Measurements from ENCODE around the gene DNAI1. TPM values are rescaled to one million over a fixed set of nuclear protein-coding genes. Genes with fewer than 3 reads are reported as not detected.
A peak's percentile ranks its signal among the peaks of the same experiment; 100 is the strongest.

The DNAI1 gene
- total RNA-seq, 2 donors from 2014 or later, result not detected

DNA sequence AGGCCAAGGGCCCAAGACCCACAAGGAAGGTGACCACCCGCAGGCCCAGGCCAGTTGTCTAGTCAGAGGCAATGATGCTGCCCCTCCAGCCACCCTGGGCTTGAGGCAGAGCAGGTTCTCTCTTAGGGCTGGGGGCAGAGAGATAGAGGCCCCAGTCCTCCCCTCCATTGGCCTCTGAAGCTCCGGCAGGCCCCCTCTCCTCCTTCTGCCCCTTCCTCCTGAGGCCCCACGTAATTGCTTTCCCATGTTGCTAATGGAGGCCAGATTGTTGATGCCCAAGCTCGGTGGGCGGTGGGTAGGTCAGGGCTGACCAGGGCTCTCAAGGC lies 90.8 kb downstream of the DNAI1 start:
- DNase-seq (no peak), ATAC-seq (no peak)
- Mint-ChIP-seq H3K27ac (no peak overlapping the region), H3K4me3 (no peak overlapping the region), H3K4me1 (peaks cover 15% of the 10 kb centered on the region), H3K36me3 (ENCODE audit: low read depth) (peaks cover 4% of the 10 kb centered on the region), H3K27me3 (peaks cover 47% of the 10 kb centered on the region)
- H3K9me3 ChIP-seq (ENCODE audit: control insufficient read depth, low read length, poor library complexity, severe bottlenecking), result no peaks in the 10 kb centered on the region

DNA sequence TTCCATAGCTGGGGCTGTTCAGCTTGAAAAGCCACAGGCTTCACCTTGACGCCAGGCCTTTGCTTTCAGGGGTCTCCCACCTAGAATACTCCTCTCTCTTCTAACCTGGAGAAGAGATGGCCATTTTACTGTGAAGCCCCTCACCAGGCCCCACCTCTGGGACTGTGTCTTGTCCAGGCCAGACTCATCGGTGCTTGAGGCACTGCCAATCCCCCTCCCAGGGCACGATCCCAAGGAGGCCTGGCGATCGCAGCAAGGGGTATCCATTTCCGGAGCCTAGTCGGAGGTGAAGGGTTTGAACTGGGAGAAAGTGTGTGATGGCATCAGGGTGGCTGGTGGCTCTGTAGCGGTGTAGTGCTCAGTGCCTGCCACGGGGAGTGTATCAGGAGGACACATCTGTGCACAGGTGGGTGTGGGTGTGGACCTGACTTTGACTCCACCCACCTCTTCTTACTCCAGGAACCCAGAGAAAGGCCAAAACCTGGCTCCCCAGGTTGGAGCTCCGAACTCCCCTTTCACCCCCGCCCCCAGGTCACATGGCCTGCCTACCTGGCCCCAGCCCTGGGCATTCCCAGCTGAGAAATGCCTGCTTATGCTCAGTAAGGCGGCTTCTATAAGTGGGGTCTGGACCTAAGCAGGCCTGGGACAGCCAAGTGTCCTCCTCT lies 91.5 kb downstream of the DNAI1 start:
- ATAC-seq, result no peak
- H3K36me3 Mint-ChIP-seq (ENCODE audit: low read depth), result peaks cover 4% of the 10 kb centered on the region
- no peak overlapping the region for H3K4me3 Mint-ChIP-seq
- H3K9me3 ChIP-seq (ENCODE audit: control insufficient read depth, low read length, poor library complexity, severe bottlenecking), result no peaks in the 10 kb centered on the region
- peaks cover 46% of the 10 kb centered on the region for H3K27me3 Mint-ChIP-seq
- no peak overlapping the region for H3K27ac Mint-ChIP-seq
- peak in 1 of 3 donors; percentile 2 for DNase-seq
- peaks cover 16% of the 10 kb centered on the region for H3K4me1 Mint-ChIP-seq

DNA sequence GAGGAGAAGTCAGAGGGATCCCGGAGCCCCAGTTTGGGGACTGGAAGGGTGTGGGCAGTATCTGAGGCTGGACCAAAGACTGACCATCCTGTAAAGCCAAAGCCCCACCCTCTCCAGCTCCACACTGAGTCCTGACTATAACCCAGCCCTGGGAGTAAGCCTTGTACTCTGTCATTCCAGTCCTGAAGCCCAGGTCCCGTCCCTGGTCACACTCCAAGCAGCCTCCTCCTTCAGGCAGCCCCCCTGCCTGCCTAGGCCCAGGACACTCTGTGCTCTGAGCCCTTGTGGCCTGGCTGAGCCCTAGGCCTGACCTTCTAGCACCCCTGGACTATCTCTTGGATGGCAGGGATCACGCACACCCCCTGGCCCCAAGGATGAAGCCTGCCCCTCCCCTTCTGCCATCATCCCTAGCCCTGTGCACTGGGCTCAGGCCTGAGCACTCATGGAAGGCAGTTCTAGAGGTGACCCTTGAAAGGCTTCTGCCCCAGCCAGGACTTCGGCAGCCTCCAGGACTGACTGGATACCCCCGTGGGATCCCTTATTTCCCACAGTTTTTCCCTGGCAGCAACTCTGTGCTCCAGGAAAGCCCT lies 92.2 kb downstream of the DNAI1 start:
- H3K27me3 Mint-ChIP-seq, result peaks cover 41% of the 10 kb centered on the region
- ATAC-seq (no peak), DNase-seq (peak in 1 of 3 donors; percentile 0)
- H3K4me3 Mint-ChIP-seq, result no peak overlapping the region
- peaks cover 14% of the 10 kb centered on the region for H3K4me1 Mint-ChIP-seq
- no peaks in the 10 kb centered on the region for H3K9me3 ChIP-seq (ENCODE audit: control insufficient read depth, low read length, poor library complexity, severe bottlenecking)
- H3K27ac Mint-ChIP-seq, result no peak overlapping the region
- H3K36me3 Mint-ChIP-seq (ENCODE audit: low read depth), result peaks cover 4% of the 10 kb centered on the region

DNA sequence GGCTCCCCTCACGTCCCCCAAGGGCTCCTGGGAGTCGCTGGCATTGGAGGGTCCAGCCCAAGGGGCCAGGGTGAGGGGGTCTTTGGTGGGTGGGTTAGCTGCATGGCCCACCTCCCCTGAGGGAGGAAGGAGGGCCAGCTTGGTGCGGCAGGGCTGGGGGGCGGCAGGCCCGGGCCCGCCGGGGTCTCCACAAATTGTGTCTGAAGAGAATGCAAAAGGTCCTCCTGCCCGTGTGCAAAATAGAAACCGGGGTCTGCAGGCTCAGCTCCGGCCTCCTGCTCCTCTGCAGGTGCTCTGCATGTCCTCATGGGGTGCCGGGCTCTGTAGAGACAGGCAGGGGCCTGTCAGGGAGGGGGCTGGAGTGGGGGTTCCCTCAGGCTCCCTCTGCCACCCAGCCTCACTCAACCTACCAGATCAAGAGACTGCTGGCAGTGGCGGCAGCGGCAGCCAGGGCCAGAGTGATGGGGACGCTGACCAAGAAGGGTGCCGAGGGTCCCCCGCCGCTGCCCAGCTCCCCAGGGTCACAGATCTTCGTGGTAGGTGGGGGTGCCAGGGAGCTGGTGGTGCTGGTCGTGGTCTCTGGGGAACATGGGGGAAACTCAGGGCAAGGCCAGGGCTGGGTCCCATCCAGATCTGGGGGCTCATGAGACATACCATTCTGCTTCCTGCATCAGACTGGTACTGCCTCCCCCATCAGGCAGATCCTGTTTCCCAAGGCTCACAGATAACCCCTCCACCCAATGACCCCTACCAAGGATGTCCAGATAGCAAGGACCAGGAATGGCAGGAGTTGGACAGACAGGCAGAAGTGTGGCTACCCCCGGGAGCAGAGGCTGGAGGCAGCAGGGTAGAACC lies 93.4 kb downstream of the DNAI1 start:
- Mint-ChIP-seq H3K27me3 (peaks cover 40% of the 10 kb centered on the region), H3K4me3 (no peak overlapping the region), H3K4me1 (peaks cover 10% of the 10 kb centered on the region), H3K36me3 (ENCODE audit: low read depth) (peaks cover 8% of the 10 kb centered on the region), H3K27ac (no peak overlapping the region)
- no peak for DNase-seq
- no peak for ATAC-seq
- no peaks in the 10 kb centered on the region for H3K9me3 ChIP-seq (ENCODE audit: control insufficient read depth, low read length, poor library complexity, severe bottlenecking)

DNA sequence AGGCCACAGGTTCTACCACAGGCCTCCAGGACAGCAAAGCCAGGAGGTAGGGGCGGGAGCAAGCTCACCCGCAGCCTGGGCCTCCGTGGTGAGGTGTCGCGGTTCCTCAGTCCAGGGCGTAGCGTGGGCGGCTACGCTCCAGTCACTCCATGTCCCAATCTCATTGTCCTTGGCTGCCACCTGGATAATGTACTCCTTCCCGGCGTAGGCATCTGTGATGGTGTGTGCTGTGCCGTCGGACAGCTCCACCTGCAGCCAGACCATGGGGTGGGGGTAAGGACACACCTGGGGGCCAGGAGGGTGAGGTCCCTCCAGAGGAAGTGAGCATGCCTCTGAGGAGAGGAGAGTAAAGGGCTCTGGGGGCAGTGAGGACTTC lies 94.0 kb downstream of the DNAI1 start:
- peaks cover 38% of the 10 kb centered on the region for H3K27me3 Mint-ChIP-seq
- H3K36me3 Mint-ChIP-seq (ENCODE audit: low read depth), result peaks cover 8% of the 10 kb centered on the region
- DNase-seq (no peak), ATAC-seq (no peak)
- peaks cover 10% of the 10 kb centered on the region for H3K4me1 Mint-ChIP-seq
- H3K27ac Mint-ChIP-seq, result no peak overlapping the region
- no peaks in the 10 kb centered on the region for H3K9me3 ChIP-seq (ENCODE audit: control insufficient read depth, low read length, poor library complexity, severe bottlenecking)
- H3K4me3 Mint-ChIP-seq, result no peak overlapping the region

DNA sequence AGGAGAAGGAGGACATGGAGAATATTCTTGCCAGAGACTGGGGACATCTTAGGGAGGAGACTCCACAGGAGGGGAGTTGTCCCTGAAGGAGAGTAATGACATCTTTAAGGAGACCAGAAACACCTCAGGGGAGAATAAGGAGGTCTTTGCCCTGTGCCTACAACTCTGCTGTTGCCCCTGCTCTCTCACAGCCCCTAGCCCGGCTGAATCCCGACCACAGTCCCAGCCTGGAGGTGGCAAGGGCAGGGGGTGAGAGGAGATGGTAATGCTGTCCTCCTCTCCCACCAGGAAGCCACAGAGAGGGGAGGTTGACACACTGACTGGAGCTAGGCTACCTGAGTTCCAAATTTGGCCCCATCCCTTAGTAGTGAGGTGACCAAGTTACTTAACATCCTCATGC lies 94.4 kb downstream of the DNAI1 start:
- DNase-seq, result no peak
- H3K9me3 ChIP-seq (ENCODE audit: control insufficient read depth, low read length, poor library complexity, severe bottlenecking), result no peaks in the 10 kb centered on the region
- H3K27me3 Mint-ChIP-seq, result peaks cover 38% of the 10 kb centered on the region
- no peak overlapping the region for H3K4me3 Mint-ChIP-seq
- H3K27ac Mint-ChIP-seq, result no peak overlapping the region
- H3K36me3 Mint-ChIP-seq (ENCODE audit: low read depth), result peaks cover 8% of the 10 kb centered on the region
- H3K4me1 Mint-ChIP-seq, result peaks cover 12% of the 10 kb centered on the region
- ATAC-seq, result no peak

DNA sequence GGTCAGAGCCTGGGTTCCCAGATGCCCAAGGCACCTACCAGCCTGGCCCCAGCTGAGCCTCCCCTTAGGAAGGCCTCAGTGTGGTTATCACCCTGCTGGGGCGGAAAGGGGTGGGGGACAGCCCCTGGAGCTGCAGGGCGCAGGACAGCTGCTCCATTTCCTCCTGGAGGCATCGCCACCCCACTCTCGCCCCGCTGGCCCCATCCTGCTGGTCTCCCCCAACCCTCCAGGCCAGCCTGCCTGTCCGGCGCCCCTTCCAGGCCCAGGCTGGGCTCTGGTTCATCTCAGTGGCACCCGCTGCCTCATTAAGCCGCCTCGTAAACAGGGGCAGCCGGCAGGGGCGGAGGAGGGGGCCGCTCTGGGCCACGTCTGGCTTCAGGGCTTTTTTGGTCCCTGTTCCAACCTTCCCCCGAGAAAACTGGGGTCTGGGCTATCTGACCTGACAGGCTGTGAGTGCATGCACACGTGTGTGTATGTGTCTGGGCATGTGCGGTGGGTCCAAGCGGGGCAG lies 95.0 kb downstream of the DNAI1 start:
- Mint-ChIP-seq H3K27ac (no peak overlapping the region), H3K36me3 (ENCODE audit: low read depth) (peaks cover 3% of the 10 kb centered on the region), H3K4me3 (no peak overlapping the region), H3K4me1 (peaks cover 6% of the 10 kb centered on the region), H3K27me3 (peaks cover 38% of the 10 kb centered on the region)
- ATAC-seq (no peak), DNase-seq (no peak)
- H3K9me3 ChIP-seq (ENCODE audit: control insufficient read depth, low read length, poor library complexity, severe bottlenecking), result no peaks in the 10 kb centered on the region

DNA sequence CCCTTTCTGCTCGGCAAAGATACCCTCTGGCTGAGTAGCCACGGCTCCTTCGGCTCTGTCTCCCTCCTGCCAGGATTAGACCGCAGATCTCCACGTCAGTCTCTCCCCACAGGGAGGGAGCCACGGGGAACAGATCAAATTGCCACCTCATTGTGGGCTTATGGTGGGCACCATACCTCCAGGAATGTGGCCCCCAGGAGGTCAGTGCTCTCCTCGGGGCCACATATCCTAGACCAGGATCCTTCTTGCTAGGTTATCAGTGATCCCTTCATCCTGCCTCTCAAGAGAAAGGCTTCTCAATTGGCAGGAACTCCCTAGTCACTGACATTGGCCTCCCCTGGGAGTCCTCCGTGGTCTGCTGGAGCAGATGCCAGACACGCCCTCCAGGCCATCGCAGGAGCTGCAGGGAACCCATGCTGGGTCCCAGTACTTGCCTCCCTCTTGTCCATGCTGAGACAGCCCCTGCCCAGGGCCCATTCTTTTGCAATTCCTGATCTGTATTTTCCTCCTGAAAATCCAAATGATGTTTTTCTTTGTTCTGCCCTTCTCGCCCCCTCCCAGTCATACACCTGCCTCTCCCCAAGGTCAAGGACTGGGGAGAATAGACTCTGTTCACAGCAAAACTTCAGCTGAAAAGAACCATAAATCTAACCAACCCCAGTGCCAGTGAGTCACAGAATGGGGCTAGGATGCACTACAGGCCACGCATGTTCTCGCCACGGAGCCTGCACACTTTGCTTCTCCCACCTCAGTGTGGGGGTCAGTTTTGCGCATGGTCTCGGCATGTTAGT lies 95.8 kb downstream of the DNAI1 start:
- Mint-ChIP-seq H3K4me1 (peaks cover 6% of the 10 kb centered on the region), H3K27ac (peak overlapping the region; percentile 65)
- ATAC-seq, result no peak

DNA sequence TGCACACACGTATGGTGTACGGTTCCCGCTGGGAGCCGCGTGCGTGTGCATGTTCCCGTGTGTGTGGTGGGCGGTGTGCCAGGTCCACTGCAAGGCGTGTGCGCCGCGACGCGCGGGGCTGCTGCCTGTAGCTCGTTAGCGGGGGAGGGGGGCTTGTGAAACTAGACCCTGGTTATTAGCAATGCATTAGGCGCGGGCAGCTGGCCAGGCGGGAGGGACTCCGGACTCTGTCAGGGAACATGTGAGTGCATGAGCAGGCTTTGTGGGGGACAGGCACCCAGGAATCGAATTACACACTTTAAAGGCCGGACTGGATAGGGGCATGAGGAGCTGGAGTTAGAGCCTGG lies 96.4 kb downstream of the DNAI1 start:
- no peaks in the 10 kb centered on the region for H3K9me3 ChIP-seq (ENCODE audit: control insufficient read depth, low read length, poor library complexity, severe bottlenecking)
- Mint-ChIP-seq H3K36me3 (ENCODE audit: low read depth) (peaks cover 3% of the 10 kb centered on the region), H3K4me1 (peaks cover 6% of the 10 kb centered on the region), H3K27ac (peak overlapping the region; percentile 65), H3K4me3 (no peak overlapping the region), H3K27me3 (peaks cover 47% of the 10 kb centered on the region)
- no peak for DNase-seq
- no peak for ATAC-seq

More for the DNA sequence above, 95.8 kb downstream of the DNAI1 start:
- H3K9me3 ChIP-seq (ENCODE audit: control insufficient read depth, low read length, poor library complexity, severe bottlenecking), result no peaks in the 10 kb centered on the region
- Mint-ChIP-seq H3K36me3 (ENCODE audit: low read depth) (peaks cover 3% of the 10 kb centered on the region), H3K4me3 (no peak overlapping the region), H3K27me3 (peaks cover 45% of the 10 kb centered on the region)
- no peak for DNase-seq

DNA sequence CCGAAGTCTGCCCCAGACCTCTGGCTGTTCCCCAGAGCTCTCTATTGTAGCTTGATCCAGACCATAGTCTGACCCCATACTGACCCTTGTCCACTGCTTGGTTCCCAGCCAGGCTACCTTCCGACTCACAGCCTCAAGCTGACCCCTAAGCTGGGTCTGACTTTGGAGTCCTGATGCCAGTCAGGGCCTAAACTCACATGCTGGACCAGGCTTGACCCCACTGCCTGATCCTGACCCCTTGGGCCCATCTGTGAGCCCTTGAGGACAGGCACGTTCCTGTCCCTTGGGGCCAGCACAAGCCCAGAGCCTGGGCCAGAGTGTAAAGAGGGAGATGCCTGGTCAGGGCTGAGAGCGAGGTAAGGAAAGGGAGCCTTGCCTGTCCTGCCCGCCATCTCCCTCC lies 96.9 kb downstream of the DNAI1 start:
- ATAC-seq (no peak), DNase-seq (no peak)
- H3K9me3 ChIP-seq (ENCODE audit: control insufficient read depth, low read length, poor library complexity, severe bottlenecking), result no peaks in the 10 kb centered on the region
- H3K27me3 Mint-ChIP-seq, result peaks cover 52% of the 10 kb centered on the region
- no peak overlapping the region for H3K27ac Mint-ChIP-seq
- H3K4me1 Mint-ChIP-seq, result peaks cover 9% of the 10 kb centered on the region
- H3K36me3 Mint-ChIP-seq (ENCODE audit: low read depth), result peaks cover 7% of the 10 kb centered on the region
- H3K4me3 Mint-ChIP-seq, result no peak overlapping the region

DNA sequence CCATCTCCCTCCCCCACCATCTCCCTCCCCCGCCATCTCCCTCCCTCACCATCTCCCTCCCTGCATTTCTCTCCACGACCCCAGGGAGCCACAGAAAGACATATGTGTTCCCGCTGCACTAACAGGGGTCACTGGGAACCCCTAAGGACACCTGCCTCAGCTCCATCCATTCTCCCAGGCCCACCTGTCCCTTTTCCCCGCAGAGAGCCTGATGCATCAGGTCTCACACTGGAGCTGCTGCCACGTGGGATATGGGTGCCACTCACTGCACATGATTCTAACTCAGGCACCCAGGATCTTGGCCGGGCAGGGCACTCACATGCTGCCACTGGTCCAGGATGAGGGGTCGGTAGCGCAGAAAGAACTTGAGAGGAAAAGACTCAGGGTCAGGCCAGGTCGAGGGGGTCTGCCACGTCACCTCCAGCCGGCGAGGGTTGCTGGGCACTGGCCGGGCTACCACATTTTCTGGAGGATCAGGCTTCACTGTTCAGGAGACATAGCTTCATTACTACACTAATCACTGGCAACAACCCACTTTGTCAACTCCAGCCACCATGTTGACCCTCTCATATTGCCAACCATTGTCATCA lies 97.4 kb downstream of the DNAI1 start:
- Mint-ChIP-seq H3K4me3 (no peak overlapping the region), H3K27me3 (peaks cover 58% of the 10 kb centered on the region), H3K36me3 (ENCODE audit: low read depth) (peaks cover 7% of the 10 kb centered on the region), H3K4me1 (peaks cover 9% of the 10 kb centered on the region), H3K27ac (no peak overlapping the region)
- DNase-seq (no peak), ATAC-seq (no peak)
- no peaks in the 10 kb centered on the region for H3K9me3 ChIP-seq (ENCODE audit: control insufficient read depth, low read length, poor library complexity, severe bottlenecking)

DNA sequence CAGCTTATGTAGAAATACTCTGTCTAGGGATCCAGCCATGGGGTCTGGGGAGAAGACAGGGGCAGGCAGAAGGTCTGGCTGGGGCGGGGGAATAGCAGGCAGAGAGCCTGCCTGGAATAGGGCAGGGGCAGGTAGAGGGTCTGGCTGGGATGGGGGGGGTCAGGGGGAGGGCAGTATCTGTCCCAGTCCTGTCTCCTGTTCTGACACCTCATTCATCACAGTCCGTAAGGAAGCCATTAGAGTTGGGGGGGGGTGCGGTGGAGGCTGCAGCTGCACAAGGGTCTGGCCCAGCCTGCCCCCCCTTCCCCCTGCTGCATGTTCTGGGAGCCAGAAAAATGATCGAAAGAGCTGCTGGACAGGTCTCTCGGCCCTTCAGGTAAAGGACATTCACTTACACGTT lies 98.3 kb downstream of the DNAI1 start:
- Mint-ChIP-seq H3K36me3 (ENCODE audit: low read depth) (peaks cover 7% of the 10 kb centered on the region), H3K27me3 (peaks cover 61% of the 10 kb centered on the region)

More for the DNA sequence above, 98.3 kb downstream of the DNAI1 start:
- H3K4me3 Mint-ChIP-seq, result no peak overlapping the region
- no peaks in the 10 kb centered on the region for H3K9me3 ChIP-seq (ENCODE audit: control insufficient read depth, low read length, poor library complexity, severe bottlenecking)
- peaks cover 9% of the 10 kb centered on the region for H3K4me1 Mint-ChIP-seq
- H3K27ac Mint-ChIP-seq, result no peak overlapping the region
- ATAC-seq (no peak), DNase-seq (no peak)

All from T-helper 17 cell (primary cell).